MM.1S (cell line): Measurements from ENCODE around the gene TTC19.

Experiments used
- DNase-seq: peaks from one replicate; pipeline ENCODE4 v3.0.0-alpha.2; 2015
- H2AFZ ChIP-seq: fragments of 300-600 bp; sonication (generic); 2 replicates; pipeline ENCODE4 v1.6.0; 2016; ENCODE audit warnings: antibody characterized with exemption, low read length
- H3F3A ChIP-seq: fragments of 300-600 bp; sonication (generic); 2 replicates; pipeline ENCODE4 v1.6.1; 2016; ENCODE audit warnings: mild to moderate bottlenecking, antibody characterized with exemption, low read length, moderate library complexity, mixed read lengths; ENCODE audit not compliant: insufficient read depth
- H3K27ac ChIP-seq: fragments of 300-600 bp; sonication (generic); 2 replicates; pipeline ENCODE4 v1.5.1; 2016; ENCODE audit warnings: mild to moderate bottlenecking, low read length
- H3K27me3 ChIP-seq: fragments of 300-600 bp; sonication (generic); replicated peaks from 2 replicates; pipeline ENCODE4 v1.6.0; 2016; ENCODE audit warnings: low read length; ENCODE audit not compliant: insufficient read depth
- H3K36me3 ChIP-seq: fragments of 300-600 bp; sonication (generic); replicated peaks from 2 replicates; pipeline ENCODE4 v1.6.1; 2016; ENCODE audit warnings: mild to moderate bottlenecking, low read length, mixed read lengths; ENCODE audit not compliant: insufficient read depth
- H3K4me1 ChIP-seq: fragments of 300-600 bp; sonication (generic); 2 replicates; pipeline ENCODE4 v1.6.1; 2016; ENCODE audit warnings: low read length, mixed read lengths
- H3K4me2 ChIP-seq: fragments of 300-600 bp; sonication (generic); 2 replicates; pipeline ENCODE4 v1.6.0; 2016; ENCODE audit warnings: low read depth, low read length
- H3K4me3 ChIP-seq: fragments of 300-600 bp; sonication (generic); 2 replicates; pipeline ENCODE4 v1.5.1; 2016; ENCODE audit warnings: low read length, mixed read lengths
- H3K79me2 ChIP-seq: fragments of 300-600 bp; sonication (generic); 2 replicates; pipeline ENCODE4 v1.6.1; 2016; ENCODE audit warnings: mixed run types, low read length, mixed read lengths
- H3K9ac ChIP-seq: fragments of 300-600 bp; sonication (generic); 2 replicates; pipeline ENCODE4 v1.6.1; 2016; ENCODE audit warnings: low read length, mixed read lengths
- H3K9me2 ChIP-seq: fragments of 300-600 bp; sonication (generic); replicated peaks from 2 replicates; pipeline ENCODE4 v1.6.1; 2016; ENCODE audit warnings: mild to moderate bottlenecking, low read length, mixed read lengths; ENCODE audit not compliant: insufficient read depth
- H3K9me3 ChIP-seq: fragments of 300-600 bp; sonication (generic); replicated peaks from 2 replicates; pipeline ENCODE4 v1.6.1; 2016; ENCODE audit warnings: mild to moderate bottlenecking, low read length, mixed read lengths; ENCODE audit not compliant: insufficient read depth
- H4K20me1 ChIP-seq: fragments of 300-600 bp; sonication (generic); 2 replicates; pipeline ENCODE4 v1.6.1; 2016; ENCODE audit warnings: mild to moderate bottlenecking, low read length, moderate library complexity, mixed read lengths; ENCODE audit not compliant: insufficient read depth
- EZH2 ChIP-seq: fragments of 300-600 bp; sonication (generic); optimal IDR thresholded peaks from 2 replicates; pipeline ENCODE3; 2017; ENCODE audit warnings: low read depth, mild to moderate bottlenecking, antibody characterized with exemption, low read length, mixed read lengths
- EZH2phosphoT487 ChIP-seq: fragments of 300-600 bp; sonication (generic); IDR thresholded peaks from 2 replicates; pipeline ENCODE4 v1.6.1; 2018; ENCODE audit warnings: antibody characterized with exemption, low read length
- TF ChIP-seq, protein P1 (sequence below): fragments of 300-600 bp; sonication (generic); IDR thresholded peaks from 2 replicates; pipeline ENCODE4 v1.5.1; 2016; ENCODE audit warnings: antibody characterized with exemption, low read length, mixed read lengths

TTC19 gene

GRCh38 chr17:16068323-16068722 lies 68.7 kb downstream of the TTC19 start:
- no peak for DNase-seq
- Histone ChIP-seq H3K27ac (no peak overlapping the region), H3K36me3 (peaks cover 5% of the 10 kb centered on the region; the same call in 1 of the 2 replicates), H3K4me2 (no peak overlapping the region), H3K27me3 (no peaks in the 10 kb centered on the region), H3K4me1 (no peaks in the 10 kb centered on the region), H3K9me3 (no peaks in the 10 kb centered on the region), H3K79me2 (no peaks in the 10 kb centered on the region), H2AFZ (no peak overlapping the region), H3K4me3 (no peak overlapping the region), H3K9me2 (no peaks in the 10 kb centered on the region), H3F3A (no peaks in the 10 kb centered on the region), H4K20me1 (no peaks in the 10 kb centered on the region), H3K9ac (no peak overlapping the region)
- TF ChIP-seq EZH2phosphoT487 (no peak), EZH2 (no peak)
- TF ChIP-seq, protein P1, sequence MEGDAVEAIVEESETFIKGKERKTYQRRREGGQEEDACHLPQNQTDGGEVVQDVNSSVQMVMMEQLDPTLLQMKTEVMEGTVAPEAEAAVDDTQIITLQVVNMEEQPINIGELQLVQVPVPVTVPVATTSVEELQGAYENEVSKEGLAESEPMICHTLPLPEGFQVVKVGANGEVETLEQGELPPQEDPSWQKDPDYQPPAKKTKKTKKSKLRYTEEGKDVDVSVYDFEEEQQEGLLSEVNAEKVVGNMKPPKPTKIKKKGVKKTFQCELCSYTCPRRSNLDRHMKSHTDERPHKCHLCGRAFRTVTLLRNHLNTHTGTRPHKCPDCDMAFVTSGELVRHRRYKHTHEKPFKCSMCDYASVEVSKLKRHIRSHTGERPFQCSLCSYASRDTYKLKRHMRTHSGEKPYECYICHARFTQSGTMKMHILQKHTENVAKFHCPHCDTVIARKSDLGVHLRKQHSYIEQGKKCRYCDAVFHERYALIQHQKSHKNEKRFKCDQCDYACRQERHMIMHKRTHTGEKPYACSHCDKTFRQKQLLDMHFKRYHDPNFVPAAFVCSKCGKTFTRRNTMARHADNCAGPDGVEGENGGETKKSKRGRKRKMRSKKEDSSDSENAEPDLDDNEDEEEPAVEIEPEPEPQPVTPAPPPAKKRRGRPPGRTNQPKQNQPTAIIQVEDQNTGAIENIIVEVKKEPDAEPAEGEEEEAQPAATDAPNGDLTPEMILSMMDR = no peak

GRCh38 chr17:16072031-16072430 lies 72.4 kb downstream of the TTC19 start:
- H3K9me3 ChIP-seq = no peaks in the 10 kb centered on the region
- H2AFZ ChIP-seq = no peak overlapping the region
- H3K9me2 ChIP-seq = no peaks in the 10 kb centered on the region
- no peak overlapping the region for H3K27ac ChIP-seq
- peaks cover 11% of the 10 kb centered on the region; the same call in 1 of the 2 replicates for H3K36me3 ChIP-seq
- H3K9ac ChIP-seq = no peak overlapping the region
- no peak for TF ChIP-seq EZH2phosphoT487
- no peak for TF ChIP-seq EZH2
- TF ChIP-seq, protein P1 = no peak
- H3K4me1 ChIP-seq = no peaks in the 10 kb centered on the region
- no peaks in the 10 kb centered on the region for H3F3A ChIP-seq
- no peak for DNase-seq
- H3K4me2 ChIP-seq = no peak overlapping the region
- no peak overlapping the region for H3K4me3 ChIP-seq
- H3K27me3 ChIP-seq = no peaks in the 10 kb centered on the region
- H3K79me2 ChIP-seq = no peaks in the 10 kb centered on the region
- H4K20me1 ChIP-seq = no peaks in the 10 kb centered on the region

DNA sequence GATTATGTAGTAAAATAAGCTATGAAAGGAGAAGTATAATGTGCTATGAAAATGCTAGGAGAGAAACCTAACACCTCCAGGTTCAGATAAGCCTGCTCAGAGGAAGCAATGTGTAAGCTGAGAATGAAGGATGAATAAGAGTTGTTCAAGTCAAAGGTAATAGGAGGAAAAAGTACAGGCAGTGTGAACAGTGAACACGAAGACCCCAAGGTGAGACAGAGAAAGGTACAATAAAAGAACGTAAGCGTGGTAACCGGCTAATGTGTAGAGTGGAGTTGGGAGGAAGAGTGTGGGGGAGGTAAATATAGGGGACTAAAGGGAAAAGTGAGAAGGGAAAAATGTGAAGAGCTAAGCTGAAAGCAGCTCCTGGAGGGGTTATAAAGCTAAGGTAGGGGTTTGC lies 74.2 kb downstream of the TTC19 start:
- Histone ChIP-seq H4K20me1 (no peaks in the 10 kb centered on the region), H3K79me2 (no peaks in the 10 kb centered on the region), H3K4me2 (no peak overlapping the region), H3F3A (no peaks in the 10 kb centered on the region), H3K36me3 (peaks cover 11% of the 10 kb centered on the region; the same call in 1 of the 2 replicates), H3K9me3 (no peaks in the 10 kb centered on the region), H3K4me3 (no peak overlapping the region), H2AFZ (no peak overlapping the region), H3K4me1 (no peaks in the 10 kb centered on the region), H3K9ac (no peak overlapping the region), H3K27me3 (no peaks in the 10 kb centered on the region), H3K9me2 (no peaks in the 10 kb centered on the region), H3K27ac (no peak overlapping the region)
- DNase-seq = no peak
- TF ChIP-seq EZH2 (no peak), EZH2phosphoT487 (no peak)
- TF ChIP-seq, protein P1 = no peak
